ENCODE data around the gene LRRC45. TPM values are rescaled to one million over a fixed set of nuclear protein-coding genes. Genes with fewer than 3 reads are reported as not detected.
A peak's percentile ranks its signal among the peaks of the same experiment; 100 is the strongest.

LRRC45 gene
- total RNA-seq, 1 experiment from 2014 or later = 40.1 TPM

DNA sequence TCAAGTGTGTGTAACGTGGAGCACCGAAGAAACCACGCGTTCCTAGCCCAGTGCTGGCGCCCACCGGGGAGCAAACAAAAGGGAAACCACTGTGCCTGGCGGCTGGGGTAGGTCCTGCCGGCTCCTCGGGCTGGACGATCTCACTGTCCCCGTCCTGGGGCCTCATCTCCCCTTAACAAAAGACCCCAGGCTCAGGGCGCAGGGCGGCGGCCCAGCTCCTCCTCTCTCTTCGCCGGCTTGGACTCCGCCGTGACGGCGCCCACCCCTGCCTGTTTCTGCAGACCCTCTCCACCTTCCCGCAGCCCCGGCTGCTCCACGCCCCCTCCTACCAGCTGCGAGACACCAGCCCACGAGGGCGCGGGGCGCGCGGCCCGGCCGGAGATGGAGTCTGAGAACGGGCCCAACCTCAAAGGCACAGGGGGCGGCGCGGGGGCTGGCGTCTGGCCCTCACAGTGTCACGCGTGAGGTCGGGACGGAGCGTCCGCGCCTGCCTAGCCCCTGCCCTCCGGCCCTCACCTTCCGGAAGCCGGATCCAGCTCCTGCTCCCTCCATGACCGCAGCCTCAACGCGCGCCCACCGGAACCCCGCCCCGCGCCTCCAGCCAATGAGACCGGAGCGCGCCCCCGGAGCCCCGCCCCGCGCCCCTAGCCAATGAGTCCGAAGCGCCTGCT is 660 bp upstream of the LRRC45 start, which contains the start of gene CENPX:
Gene CENPX, minus strand, starts transcription at position 569 of the 671 bp plus-strand sequence. Its CDS starts 17 bp downstream, at position 552.
- RAD21 ChIA-PET (ENCODE audit: low non-redundant PET in 1 of 2, low total read pairs in 2 of 2, uncharacterized antibody in 2 of 2, unreplicated experiment in 2 of 2) = interaction anchor here (0.6 to 5.3 kb wide), 9 partner anchors 15 to 288 kb away, joined by 3 to 50 read pairs (median 6); partner anchors contain the start of genes NOTUM (in 2 of the 2) and DCXR (in 1 of the 2)
- peaks cover 46% of the 10 kb centered on the region for H3K79me2 ChIP-seq (ENCODE audit: insufficient read depth, low read length)
- ATAC-seq (peak; percentile 0; the same call in 1 of the 2 replicates), DNase-seq (ENCODE audit: low read depth, low spot score) (no peak)
- POLR2A ChIA-PET = interaction anchor here (0.6 to 1.9 kb wide), 16 partner anchors 9 to 473 kb away, joined by 3 to 6 read pairs (median 4); partner anchors contain the start of genes DCXR, MAFG and RAC3
- intact Hi-C loops (cut with micrococcal nuclease) = loop anchor here (5.0 kb wide), 2 partner anchors 110 to 730 kb away; partner anchors contain the start of genes PCYT2 and TBCD
- peak within 1 kb of the TSS; percentile 96 for H3K27ac ChIP-seq (ENCODE audit: low read depth, low read length)
- H3K27me3 ChIP-seq (ENCODE audit: insufficient read depth, low read length) = no peaks in the 10 kb centered on the region
- peak within 1 kb of the TSS; percentile 98 for H3K9ac ChIP-seq (ENCODE audit: low read length)
- TF ChIP-seq POLR2AphosphoS5 (IDR thresholded peaks at IDR 0.05; ENCODE audit: low read depth, low read length) (peak; percentile 87), FOSL1 (IDR thresholded peaks at IDR 0.05; ENCODE audit: low read depth) (no peak), TCF7L2 (IDR thresholded peaks at IDR 0.05; ENCODE audit: borderline replicate concordance, extremely low read depth, insufficient read depth, insufficient read length) (no peak), ZFX (IDR thresholded peaks at IDR 0.05) (peak; percentile 55; the same call in 1 of the 2 replicates), CBX3 (IDR thresholded peaks at IDR 0.05; ENCODE audit: low read depth) (no peak), YY1 (IDR thresholded peaks at IDR 0.05; ENCODE audit: extremely low read depth, insufficient replicate concordance, low read depth, low read length) (peak; percentile 73), SRF (IDR thresholded peaks at IDR 0.05; ENCODE audit: low read depth) (no peak), SIN3A (IDR thresholded peaks at IDR 0.05; ENCODE audit: low read depth) (no peak), CEBPB (IDR thresholded peaks at IDR 0.05; ENCODE audit: low read depth) (no peak), JUND (IDR thresholded peaks at IDR 0.05) (no peak), ELF1 (IDR thresholded peaks at IDR 0.05; ENCODE audit: borderline replicate concordance, low read depth) (no peak), RAD21 (IDR thresholded peaks at IDR 0.05; ENCODE audit: low read depth) (no peak), SP1 (IDR thresholded peaks at IDR 0.05; ENCODE audit: low read depth) (no peak), POLR2A (IDR thresholded peaks at IDR 0.05; ENCODE audit: borderline replicate concordance, extremely low read depth, insufficient read depth, insufficient read length) (peak; percentile 57)
- TF ChIP-seq, protein P1, sequence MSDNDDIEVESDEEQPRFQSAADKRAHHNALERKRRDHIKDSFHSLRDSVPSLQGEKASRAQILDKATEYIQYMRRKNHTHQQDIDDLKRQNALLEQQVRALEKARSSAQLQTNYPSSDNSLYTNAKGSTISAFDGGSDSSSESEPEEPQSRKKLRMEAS (IDR thresholded peaks at IDR 0.05) = no peak; the same call in 1 of the 2 replicates
- TF ChIP-seq, protein P2, sequence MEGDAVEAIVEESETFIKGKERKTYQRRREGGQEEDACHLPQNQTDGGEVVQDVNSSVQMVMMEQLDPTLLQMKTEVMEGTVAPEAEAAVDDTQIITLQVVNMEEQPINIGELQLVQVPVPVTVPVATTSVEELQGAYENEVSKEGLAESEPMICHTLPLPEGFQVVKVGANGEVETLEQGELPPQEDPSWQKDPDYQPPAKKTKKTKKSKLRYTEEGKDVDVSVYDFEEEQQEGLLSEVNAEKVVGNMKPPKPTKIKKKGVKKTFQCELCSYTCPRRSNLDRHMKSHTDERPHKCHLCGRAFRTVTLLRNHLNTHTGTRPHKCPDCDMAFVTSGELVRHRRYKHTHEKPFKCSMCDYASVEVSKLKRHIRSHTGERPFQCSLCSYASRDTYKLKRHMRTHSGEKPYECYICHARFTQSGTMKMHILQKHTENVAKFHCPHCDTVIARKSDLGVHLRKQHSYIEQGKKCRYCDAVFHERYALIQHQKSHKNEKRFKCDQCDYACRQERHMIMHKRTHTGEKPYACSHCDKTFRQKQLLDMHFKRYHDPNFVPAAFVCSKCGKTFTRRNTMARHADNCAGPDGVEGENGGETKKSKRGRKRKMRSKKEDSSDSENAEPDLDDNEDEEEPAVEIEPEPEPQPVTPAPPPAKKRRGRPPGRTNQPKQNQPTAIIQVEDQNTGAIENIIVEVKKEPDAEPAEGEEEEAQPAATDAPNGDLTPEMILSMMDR (IDR thresholded peaks at IDR 0.05 in 2 of 3, conservative IDR thresholded peaks at IDR 0.05 in 1 of 3; ENCODE audit: borderline replicate concordance in 1 of 3, insufficient read depth in 1 of 3, low read depth in 2 of 3, low read length in 2 of 3) = no peak
- TF ChIP-seq, protein P3, sequence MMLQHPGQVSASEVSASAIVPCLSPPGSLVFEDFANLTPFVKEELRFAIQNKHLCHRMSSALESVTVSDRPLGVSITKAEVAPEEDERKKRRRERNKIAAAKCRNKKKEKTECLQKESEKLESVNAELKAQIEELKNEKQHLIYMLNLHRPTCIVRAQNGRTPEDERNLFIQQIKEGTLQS (IDR thresholded peaks at IDR 0.05) = no peak
- TF ChIP-seq, protein P4, sequence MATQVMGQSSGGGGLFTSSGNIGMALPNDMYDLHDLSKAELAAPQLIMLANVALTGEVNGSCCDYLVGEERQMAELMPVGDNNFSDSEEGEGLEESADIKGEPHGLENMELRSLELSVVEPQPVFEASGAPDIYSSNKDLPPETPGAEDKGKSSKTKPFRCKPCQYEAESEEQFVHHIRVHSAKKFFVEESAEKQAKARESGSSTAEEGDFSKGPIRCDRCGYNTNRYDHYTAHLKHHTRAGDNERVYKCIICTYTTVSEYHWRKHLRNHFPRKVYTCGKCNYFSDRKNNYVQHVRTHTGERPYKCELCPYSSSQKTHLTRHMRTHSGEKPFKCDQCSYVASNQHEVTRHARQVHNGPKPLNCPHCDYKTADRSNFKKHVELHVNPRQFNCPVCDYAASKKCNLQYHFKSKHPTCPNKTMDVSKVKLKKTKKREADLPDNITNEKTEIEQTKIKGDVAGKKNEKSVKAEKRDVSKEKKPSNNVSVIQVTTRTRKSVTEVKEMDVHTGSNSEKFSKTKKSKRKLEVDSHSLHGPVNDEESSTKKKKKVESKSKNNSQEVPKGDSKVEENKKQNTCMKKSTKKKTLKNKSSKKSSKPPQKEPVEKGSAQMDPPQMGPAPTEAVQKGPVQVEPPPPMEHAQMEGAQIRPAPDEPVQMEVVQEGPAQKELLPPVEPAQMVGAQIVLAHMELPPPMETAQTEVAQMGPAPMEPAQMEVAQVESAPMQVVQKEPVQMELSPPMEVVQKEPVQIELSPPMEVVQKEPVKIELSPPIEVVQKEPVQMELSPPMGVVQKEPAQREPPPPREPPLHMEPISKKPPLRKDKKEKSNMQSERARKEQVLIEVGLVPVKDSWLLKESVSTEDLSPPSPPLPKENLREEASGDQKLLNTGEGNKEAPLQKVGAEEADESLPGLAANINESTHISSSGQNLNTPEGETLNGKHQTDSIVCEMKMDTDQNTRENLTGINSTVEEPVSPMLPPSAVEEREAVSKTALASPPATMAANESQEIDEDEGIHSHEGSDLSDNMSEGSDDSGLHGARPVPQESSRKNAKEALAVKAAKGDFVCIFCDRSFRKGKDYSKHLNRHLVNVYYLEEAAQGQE (IDR thresholded peaks at IDR 0.05; ENCODE audit: low read depth) = no peak
- peaks cover 4% of the 10 kb centered on the region; the same call in 1 of the 2 replicates for H4K20me1 ChIP-seq (ENCODE audit: insufficient read depth)
- no peak within 1 kb of the TSS for H2AFZ ChIP-seq (ENCODE audit: low read depth, low read length, poor library complexity, severe bottlenecking)
- peak within 1 kb of the TSS; percentile 99 for H3K4me2 ChIP-seq (ENCODE audit: low read length)
- BruUV-seq (replicated peaks) = TSS peak; percentile 72
- H3K36me3 ChIP-seq (ENCODE audit: control insufficient read depth in 1 of 2, insufficient read depth in 2 of 2, low read length in 2 of 2) = peaks cover 0 to 10% of the 10 kb centered on the region in 2 experiments; a peak in 1 of 4 replicates
- H3K9me2 ChIP-seq (ENCODE audit: insufficient read depth) = no peaks in the 10 kb centered on the region
- no peaks in the 10 kb centered on the region for H3K9me3 ChIP-seq (ENCODE audit: control insufficient read depth in 1 of 2, insufficient read depth in 1 of 2, low read depth in 1 of 2, low read length in 2 of 2)
- CTCF ChIA-PET = interaction anchor here (0.6 to 5.3 kb wide), 23 partner anchors 8 to 347 kb away, joined by 3 to 151 read pairs (median 5); partner anchors contain the start of genes ARHGDIA, DCXR, MAFG and NOTUM
- H3K4me1 ChIP-seq (ENCODE audit: control insufficient read depth in 1 of 2, insufficient read depth in 2 of 2, low read length in 2 of 2) = peaks cover 29 to 47% of the 10 kb centered on the region in 2 experiments
- H3K4me3 ChIP-seq (replicated peaks in 1 of 2; ENCODE audit: low read depth in 1 of 2, low read length in 2 of 2) = peak within 1 kb of the TSS; percentile 89 to 100
